Posterior cingulate gyrus (tissue), 11 donors: Measurements from ENCODE around the gene DBNL.
A peak's percentile ranks its signal among the peaks of the same experiment; 100 is the strongest.
"Not testable (repeated sequence)": the region's sequence is repeated elsewhere in the genome, so short reads cannot be mapped to it uniquely, and the experiment has no call there.

Source experiments
- DNase-seq, 10 donors: peaks; one replicate each; pipeline versions ENCODE4 v3.0.0 to v3.0.0-alpha.2; 2020 to 2021; ENCODE audit warnings: mixed read lengths in 3 of 10
- intact Hi-C: fragments of 100-400 bp; cut with DNase I; formaldehyde crosslinking; loops from one replicate; pipeline ENCODE4 v1.15.1; 2023

Gene DBNL

DNA sequence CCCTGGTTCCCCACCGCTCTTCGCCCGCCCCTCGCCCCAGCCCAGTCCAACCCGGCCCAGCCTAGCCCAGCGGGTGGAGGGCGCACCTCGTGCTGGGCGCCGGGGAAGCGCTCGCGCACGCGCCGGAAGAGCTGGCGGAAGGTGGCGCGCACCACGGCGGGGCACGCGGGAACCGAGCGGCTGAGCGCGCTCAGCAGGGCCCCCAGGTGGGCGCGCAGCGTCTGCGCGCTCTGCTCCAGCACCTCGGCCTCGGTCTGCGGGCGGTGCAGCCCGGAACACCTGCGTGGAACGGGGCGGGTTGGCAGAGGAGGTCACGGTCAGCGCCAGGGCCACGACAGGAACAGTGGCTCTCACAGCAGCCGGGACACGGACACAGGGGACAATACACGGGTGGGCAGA, 4.0 kb upstream of the DBNL start:
- intact Hi-C loops, result not testable (repeated sequence)
- peak in 4 of 10 donors; percentile 26 to 87 (median 78) for DNase-seq

DNA sequence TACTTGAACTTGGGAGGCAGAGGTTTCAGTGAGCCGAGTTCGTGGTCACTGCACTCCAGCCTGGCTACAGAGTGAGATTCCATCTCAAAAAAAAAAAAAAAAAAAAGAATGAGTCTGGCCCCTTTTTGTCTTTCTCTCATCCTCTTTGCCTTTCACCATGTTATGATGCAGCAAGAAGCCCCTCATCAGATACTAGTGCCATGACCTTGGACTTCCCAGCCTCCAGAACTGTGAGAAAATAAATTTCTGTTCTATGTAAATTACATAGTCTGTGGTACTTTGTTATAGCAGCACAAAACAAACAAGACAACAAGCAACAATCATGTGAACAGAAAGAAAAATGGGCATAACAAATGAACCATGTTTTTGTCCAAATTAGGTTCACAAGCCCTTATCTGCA, 2.3 kb upstream of the DBNL start:
- DNase-seq, result peak in 2 of 10 donors; percentile 4 to 24
- intact Hi-C loops, result no loop called here

DNA sequence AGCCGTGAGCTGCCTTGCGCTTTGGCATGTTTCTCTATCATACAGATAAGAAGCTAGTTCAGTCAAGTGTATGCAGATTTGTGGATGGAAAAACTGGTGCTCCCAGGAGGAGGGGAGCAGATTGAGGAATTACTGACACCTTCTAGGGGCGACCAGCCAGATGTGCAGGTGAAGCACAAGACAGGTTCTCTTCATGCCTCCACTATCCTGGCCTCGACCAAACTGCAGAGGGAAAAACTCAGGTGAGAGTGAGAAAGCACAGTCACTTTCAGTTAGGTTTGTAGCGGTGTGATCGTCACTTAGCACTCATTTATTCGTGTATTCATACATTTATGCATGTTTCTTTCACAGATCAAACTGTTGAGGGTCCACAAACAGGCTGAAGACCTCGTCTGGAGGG, 600 bp upstream of the DBNL start:
- DNase-seq, result peak in 2 of 10 donors; percentile 16 to 42
- intact Hi-C loops, result no loop called here

DNA sequence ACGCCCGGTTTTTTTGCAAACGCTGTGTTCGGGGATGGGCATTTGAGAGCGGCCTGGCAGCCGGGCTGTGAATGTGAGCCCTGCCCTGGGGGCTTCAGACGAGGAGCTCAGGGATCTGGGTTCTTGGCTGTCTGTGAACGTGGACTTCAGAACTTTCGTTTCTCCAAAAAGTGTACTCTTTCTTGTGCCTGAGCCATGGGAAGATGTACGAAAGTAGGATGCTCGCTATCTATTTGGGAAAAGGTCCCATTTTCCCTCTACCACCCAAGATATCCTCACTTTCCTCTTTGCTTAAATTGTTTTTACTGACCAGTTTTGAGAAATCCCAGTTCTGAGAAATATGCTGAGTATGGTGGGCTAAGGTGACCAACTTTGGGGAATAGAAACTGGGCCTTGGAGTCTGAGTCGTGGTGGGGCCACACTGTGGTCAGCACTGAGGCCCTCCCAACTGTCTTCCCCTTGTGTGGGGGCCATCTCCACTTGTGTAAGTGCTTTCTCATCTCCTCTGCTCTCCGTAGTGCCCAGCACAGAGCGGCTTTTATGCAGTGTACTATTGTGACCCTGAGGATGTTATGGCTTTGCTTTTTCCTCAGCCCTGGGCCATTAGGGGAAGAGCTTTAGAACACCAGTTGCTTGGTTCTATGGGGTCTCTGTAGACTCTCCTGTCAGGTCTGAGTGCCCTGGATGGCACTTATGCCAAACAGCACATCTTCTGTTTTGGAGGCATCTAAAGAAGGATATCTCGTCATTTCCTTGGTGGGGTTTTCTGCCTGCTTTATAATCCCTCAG, 918 bp downstream of the DBNL start:
- peak in 2 of 10 donors; percentile 29 to 30 for DNase-seq
- intact Hi-C loops, result loop anchor here (5.0 kb wide), 1 partner anchor 37 kb away; the partner anchor contains the start of gene POLM

DNA sequence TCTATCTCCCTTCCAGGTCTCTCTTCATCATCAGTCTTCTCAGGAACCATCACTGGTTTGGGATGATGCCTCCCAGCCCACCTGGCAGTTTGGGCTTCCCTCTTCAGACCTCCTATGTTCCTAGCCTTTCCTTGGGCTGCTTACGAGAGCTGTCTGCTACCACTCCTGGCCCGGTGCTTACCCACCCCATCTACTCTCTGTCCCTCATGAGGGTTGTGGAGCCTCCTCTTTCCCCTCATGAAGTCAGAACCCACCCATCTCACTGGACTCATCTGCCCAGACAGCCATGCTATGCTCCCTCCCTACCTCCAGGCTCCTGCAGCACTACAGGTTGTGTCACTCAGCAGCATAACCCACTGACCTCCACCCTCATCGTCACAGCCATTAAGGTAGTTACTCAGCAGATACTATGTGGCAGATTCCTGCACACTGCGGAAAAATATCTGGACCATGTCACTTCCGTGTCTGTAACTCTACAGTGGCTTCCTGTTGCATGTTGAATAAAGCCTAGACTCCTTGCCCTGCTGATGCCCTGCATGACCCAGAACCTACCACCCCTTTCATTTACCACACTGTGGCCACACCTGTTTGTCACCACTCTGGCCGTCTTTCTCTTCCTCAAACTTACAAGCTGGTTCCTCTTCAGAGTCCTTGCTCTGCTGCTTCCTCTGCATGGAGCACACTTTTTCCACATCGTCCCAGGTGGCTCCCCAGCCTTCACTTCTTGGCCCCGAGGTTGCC, 2.0 kb downstream of the DBNL start:
- peak in 3 of 10 donors; percentile 33 to 53 (median 38) for DNase-seq
- intact Hi-C loops, result loop anchor here (5.0 kb wide), 1 partner anchor 36 kb away; the partner anchor contains the start of gene POLM

DNA sequence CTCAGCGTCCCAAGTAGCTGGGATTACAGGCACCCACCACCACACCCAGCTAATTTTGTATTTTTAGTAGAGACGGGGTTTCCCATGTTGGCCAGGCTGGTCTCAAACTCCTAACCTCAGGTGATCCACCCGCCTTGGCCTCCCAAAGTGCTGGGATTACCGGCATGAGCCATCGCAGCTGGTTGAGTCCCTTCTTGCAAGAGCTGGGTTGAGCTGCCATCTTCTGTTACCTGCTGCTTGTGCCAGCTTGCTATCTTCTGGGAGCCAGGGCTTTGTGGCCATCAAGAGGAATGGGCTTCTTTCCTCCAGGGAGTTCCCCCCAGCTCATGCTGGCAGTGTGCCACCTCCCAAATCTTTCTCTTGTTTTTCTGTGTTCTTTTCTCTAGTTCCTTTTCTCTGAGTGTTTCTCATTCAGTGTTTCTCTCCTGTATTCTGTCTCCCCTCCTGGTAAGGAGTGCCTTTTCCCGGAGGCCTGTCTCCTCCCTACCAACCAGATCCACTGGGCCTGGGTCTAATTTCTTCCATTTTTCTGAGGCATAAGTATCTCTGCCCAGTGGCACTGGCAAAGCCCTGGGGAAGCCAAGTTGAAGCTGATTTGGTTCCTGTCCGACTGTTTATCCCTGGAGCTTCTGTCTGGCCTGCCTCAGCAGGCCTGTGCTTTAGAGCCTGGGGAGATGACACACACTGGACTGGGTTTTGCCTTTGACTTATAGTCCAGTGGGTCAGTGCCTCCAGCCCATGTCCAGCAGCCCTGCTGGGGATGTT, 3.7 kb downstream of the DBNL start:
- intact Hi-C loops, result loop anchor here (5.0 kb wide), 1 partner anchor 34 kb away; the partner anchor contains the start of gene POLM

DNA sequence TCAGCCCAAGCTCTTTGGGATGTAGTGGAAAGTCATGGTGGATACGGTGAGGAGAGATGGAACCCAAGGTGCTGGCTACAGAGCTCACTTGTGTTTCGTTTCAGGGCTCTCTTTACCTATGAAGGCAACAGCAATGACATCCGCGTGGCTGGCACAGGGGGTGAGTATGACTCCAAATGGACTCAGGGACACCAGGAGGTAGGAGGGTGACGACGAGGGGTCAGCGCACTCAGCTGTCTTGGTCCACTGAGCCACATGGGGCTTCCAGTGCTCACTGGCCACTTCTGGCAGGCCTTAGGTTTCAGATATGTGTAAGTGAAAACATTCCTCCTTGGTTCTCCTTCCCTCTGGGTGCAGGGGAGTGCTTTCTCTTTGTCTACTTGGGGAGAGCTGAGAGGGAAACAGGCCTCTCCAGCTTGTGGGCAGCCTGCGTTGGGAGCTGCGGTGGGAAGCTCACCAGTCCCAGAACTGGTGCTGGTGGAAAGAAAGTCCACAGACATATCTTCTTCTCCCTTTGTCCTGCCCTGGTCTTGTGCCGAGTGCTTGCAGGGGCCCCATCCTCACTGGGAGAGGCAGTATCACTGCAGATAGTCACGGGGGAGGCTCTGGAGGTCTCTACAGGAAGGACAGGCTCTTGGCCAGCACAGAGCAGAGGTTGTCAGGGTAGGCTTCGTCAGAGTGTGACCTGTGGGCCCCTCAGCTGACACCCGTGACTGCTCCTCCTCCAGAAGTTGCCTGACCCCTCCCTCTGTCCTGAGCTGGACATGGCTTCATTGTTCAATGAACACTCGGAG, 5.8 kb downstream of the DBNL start:
- peak in 3 of 10 donors; percentile 22 to 56 (median 33) for DNase-seq
- intact Hi-C loops, result no loop called here

More for the DNA sequence above, 3.7 kb downstream of the DBNL start:
- peak in 3 of 10 donors; percentile 8 to 55 (median 53) for DNase-seq

DNA sequence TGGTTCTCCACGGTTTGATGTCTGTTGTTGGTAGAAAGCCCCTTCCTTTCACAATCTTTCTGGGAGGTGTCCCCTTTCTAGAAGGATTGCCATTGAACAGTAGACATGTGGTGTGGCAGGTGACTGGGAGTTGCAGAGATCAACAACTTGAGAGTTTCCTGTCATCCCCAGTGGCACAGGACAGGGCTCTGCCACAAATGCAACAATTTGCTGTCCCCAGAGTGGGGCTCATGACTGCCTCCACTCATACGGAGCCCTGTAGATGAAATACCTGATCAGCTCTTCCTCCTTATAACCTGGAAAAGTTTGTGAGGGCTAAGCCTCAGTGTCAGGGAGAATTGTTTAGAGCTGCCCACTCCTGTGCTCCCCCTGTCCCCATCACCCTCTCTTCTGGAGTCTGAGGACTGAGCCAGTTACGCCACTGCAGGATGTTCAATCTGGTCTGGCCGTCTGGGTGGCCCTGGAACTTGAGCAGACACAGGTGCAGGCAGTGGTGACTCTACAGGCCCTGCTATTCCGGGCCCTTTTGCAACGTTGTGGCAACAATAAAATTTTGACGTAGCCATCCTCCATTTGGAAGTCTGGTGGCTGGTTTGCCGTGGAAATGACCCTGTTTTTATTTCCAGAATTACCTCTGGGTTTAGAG, 6.5 kb downstream of the DBNL start:
- peak in 2 of 10 donors; percentile 26 to 58 for DNase-seq
- intact Hi-C loops, result no loop called here

DNA sequence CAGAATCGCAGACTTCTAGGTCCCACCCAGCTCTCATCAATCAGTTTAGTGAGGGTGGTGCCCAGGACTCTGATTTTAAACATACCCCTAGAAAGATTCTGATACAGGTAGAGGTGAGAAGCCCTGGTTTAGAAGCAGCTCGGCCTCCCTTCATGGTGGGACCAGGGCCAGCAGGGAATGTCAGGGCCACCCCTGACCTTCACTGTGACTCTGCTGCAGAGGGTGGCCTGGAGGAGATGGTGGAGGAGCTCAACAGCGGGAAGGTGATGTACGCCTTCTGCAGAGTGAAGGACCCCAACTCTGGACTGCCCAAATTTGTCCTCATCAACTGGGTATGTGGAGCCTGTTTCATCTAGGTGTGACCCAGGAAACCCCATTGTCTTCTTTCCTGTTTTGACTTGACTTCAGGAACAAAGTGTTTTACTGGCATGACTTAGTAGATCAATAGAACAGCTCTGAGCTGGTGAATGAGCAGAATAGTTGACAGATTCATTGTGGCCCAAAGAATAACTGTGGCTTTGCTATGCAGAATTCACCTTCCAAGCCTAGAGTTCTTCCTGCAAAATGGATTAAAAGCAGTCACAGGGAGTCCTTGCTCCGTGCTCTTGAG, 7.2 kb downstream of the DBNL start:
- peak in 2 of 10 donors; percentile 3 to 9 for DNase-seq
- intact Hi-C loops, result no loop called here

DNA sequence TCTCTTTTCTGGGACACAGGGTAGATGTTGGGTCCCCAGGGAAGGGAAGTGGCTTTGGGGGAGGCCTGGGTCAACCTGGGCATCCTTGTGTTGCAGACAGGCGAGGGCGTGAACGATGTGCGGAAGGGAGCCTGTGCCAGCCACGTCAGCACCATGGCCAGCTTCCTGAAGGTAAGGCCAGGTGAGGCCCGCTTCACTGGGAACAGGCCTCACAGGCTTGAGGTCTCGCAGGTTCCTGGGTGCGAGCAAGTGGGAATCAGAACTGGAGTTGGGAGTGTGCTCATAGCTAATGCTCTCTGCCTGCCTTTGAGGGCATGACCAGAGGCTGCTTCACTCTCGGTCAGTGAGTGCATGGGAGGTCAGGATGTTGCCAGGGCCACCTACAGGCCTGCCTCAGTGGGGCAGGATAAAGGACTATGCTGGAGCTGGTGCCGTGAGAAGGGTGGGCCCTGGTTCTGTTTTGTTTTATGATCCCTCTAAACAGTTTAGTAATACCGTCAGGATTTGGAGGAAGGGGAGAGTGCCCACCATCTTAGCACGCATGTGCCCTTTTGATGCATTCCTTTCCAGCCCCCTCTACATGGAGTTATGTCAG, 8.4 kb downstream of the DBNL start:
- intact Hi-C loops, result no loop called here
- peak in 3 of 10 donors; percentile 28 to 52 (median 46) for DNase-seq

DNA sequence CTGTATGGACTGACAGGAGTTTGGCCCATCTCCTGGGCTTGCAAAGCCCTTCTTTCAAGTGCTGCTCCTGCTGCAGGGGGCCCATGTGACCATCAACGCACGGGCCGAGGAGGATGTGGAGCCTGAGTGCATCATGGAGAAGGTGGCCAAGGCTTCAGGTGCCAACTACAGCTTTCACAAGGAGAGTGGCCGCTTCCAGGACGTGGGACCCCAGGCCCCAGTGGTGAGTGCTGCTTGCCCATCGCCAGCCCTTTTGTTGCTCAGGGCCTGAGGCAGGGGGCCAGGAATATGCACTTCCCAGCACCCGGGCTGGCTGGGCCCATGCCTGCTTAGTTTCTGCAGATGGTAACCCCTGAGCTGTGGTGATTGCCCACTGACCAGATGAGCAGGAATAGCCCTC, 12.2 kb downstream of the DBNL start:
- intact Hi-C loops, result no loop called here
- peak in 3 of 10 donors; percentile 57 to 65 (median 63) for DNase-seq

DNA sequence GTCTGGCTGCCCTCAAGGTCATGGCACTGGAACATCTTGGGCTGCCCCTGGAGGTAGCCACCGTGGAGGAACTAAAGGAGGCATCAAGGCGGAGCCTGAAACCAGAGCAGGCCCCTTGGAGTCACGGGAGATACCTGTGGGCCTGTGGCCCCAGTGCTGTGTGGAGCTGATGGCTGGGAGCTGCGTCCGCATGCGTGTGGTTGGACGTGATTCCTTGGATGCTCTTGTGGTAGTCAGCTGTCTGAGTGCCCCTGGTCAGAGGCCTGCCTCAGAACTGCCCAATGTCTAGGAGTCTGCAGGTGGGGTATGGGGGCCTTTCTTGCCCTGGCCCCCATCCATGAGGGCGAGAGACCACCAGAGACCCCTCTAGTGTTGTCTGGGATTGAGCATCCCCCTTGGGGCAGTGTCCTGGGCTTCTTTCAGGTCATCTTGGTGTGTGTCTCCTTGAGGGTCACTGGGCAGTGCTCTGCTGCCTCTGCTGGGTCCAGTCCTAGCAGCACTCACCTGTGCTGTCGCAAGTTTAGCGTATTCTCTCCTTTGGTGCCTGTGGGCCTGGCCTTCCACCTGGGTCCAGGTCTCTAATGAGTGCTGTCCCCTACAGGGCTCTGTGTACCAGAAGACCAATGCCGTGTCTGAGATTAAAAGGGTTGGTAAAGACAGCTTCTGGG, 12.8 kb downstream of the DBNL start:
- intact Hi-C loops, result no loop called here
- DNase-seq, result peak in 3 of 10 donors; percentile 11 to 61 (median 53)

DNA sequence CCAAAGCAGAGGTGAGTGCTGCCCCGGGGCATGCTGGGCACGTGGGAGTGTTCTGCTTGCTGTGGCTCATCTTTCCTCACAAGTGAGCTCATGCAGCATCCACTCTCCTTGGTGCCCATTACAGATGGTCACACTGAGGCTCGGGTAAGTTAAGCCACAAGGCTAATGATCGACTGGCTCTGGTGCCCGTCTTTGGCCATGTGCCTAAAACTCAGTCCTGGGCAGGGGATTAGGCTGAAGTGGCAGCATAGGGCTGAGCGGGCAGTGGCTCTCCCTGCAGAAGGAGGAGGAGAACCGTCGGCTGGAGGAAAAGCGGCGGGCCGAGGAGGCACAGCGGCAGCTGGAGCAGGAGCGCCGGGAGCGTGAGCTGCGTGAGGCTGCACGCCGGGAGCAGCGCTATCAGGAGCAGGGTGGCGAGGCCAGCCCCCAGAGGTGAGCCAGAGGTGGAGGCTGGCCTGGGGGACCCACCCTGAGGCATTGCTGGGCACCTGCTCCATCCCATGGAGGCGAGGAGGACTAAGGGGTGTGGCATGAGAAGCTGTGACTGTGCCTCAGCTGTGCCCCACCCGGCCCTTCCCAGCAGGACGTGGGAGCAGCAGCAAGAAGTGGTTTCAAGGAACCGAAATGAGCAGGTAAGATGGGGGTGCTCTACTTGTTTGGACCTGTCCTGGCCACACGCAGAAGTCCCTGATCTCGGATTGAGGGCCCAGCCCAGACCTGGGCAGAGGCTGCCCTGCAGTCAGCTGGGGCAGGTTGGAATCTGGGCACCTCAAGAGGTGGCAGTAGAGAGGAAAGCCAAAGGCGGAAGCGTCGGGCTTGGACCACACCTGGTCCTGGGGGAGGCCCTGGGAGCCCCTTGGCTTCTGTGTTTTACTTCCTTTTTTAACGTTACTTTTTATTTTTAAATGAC, 13.6 kb downstream of the DBNL start:
- DNase-seq, result peak in 3 of 10 donors; percentile 51 to 67 (median 54)
- intact Hi-C loops, result no loop called here

DNA sequence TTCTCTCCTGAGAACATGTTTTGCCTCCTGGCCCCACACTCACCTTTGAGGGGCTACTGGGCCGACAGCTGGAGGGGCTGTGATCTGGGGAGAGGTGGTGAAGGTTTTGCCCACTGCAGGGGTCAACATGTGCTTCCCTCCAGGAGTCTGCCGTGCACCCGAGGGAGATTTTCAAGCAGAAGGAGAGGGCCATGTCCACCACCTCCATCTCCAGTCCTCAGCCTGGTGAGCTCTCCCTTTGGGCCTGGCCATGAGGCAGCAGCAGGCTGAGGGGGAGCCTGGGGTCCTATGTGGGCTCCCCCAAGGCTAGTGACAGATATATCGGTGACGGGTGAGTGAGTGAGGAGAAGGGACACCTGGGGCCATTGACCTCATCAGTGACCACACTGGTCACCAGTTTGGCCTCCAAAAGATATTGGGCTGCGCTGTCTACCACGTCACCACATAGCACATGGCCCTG, 14.3 kb downstream of the DBNL start:
- intact Hi-C loops, result no loop called here
- no peak for DNase-seq

DNA sequence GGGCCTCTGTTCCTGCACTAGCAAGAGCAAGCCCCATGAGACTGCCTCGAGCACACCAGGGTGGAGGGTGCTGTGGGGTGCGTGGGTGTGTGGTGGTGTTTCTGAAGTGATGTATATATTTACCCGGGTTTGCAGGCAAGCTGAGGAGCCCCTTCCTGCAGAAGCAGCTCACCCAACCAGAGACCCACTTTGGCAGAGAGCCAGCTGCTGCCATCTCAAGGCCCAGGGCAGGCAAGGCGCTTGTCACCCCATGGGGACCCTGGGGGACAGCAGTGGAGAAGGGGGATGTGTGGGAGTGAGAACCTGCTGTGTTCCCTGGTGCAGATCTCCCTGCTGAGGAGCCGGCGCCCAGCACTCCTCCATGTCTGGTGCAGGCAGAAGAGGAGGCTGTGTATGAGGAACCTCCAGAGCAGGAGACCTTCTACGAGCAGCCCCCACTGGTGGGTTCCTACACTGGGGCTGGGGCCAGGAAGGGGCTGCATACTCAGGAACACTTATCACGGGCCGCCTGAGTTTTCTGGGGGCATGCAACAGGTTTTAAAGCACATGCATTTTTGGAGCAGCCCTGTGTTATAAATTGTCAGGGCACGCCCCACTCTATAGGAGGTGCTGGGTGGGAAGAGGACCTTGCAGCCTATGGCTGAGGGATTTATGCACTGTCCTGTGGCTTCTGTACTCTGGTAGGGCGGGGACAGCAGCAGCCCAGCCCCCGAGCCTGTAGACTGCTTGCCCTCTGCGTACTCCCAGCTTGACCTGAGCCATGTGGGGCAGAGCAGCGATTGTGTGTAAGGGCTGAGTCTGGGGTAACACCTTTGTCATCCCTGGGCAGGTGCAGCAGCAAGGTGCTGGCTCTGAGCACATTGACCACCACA, 15.0 kb downstream of the DBNL start:
- peak in 3 of 10 donors; percentile 71 to 87 (median 78) for DNase-seq
- intact Hi-C loops, result no loop called here
